WTC11 (cell line): ENCODE results near the gene FZR1. TPM values are rescaled to one million over a fixed set of nuclear protein-coding genes. Genes with fewer than 3 reads are reported as not detected.

Experiments used
- ATAC-seq: fragments of 200-7000 bp; cut with Tn5 transposase; 2 replicates; pipeline ENCODE4 v1.10.0; 2021; ENCODE audit warnings: mild to moderate bottlenecking, moderate library complexity
- CTCF ChIA-PET: fragments of 300-600 bp; sonication (Branson Sonifier 250); formaldehyde crosslinking; loops from one replicate; lab custom pipeline; 2021; ENCODE audit warnings: antibody characterized with exemption; lab: Charles Lee
- POLR2A ChIA-PET: fragments of 350-600 bp; sonication (Branson Sonifier 250); formaldehyde crosslinking; loops from one replicate; lab custom pipeline; 2021; ENCODE audit warnings: antibody characterized with exemption; lab: Charles Lee
- DNase-seq: peaks from one replicate; pipeline ENCODE4 v3.0.0; 2021; ENCODE audit warnings: low spot score
- H3K27ac Mint-ChIP-seq: 2 replicates; pipeline ENCODE4 v1.8.0; 2021; ENCODE audit warnings: mixed read lengths
- H3K27me3 Mint-ChIP-seq: 2 replicates; pipeline ENCODE4 v1.8.0; 2021; ENCODE audit warnings: low read depth, mild to moderate bottlenecking, moderate library complexity, mixed read lengths
- H3K36me3 Mint-ChIP-seq: 2 replicates; pipeline ENCODE4 v1.8.0; 2021; ENCODE audit warnings: mixed read lengths
- H3K4me1 Mint-ChIP-seq: 2 replicates; pipeline ENCODE4 v1.8.0; 2022; ENCODE audit warnings: mixed read lengths
- H3K4me3 Mint-ChIP-seq: 2 replicates; pipeline ENCODE4 v1.8.0; 2021; ENCODE audit warnings: mild to moderate bottlenecking, moderate library complexity, mixed read lengths
- H3K9me3 Mint-ChIP-seq: 2 replicates; pipeline ENCODE4 v1.8.0; 2021; ENCODE audit warnings: mixed read lengths
- ARID4B ChIP-seq: sonication (generic); formaldehyde crosslinking; IDR thresholded peaks from 2 replicates; pipeline ENCODE4 v1.8.0; 2023; ENCODE audit warnings: missing genetic modification reagents, mild to moderate bottlenecking, borderline replicate concordance
- ATF6 ChIP-seq: sonication (generic); formaldehyde crosslinking; IDR thresholded peaks from 2 replicates; pipeline ENCODE4 v1.8.1; 2023; ENCODE audit warnings: mild to moderate bottlenecking, missing genetic modification reagents
- E2F1 ChIP-seq: sonication (generic); formaldehyde crosslinking; IDR thresholded peaks from 2 replicates; pipeline ENCODE4 v1.8.0; 2022; ENCODE audit warnings: mild to moderate bottlenecking, missing genetic modification reagents
- FOXJ3 ChIP-seq: sonication (generic); formaldehyde crosslinking; IDR thresholded peaks from 2 replicates; pipeline ENCODE4 v1.9.0; 2021; ENCODE audit warnings: missing genetic modification reagents, mild to moderate bottlenecking, borderline replicate concordance
- FOXP4 ChIP-seq: sonication (generic); formaldehyde crosslinking; IDR thresholded peaks from 2 replicates; pipeline ENCODE4 v1.8.0; 2022; ENCODE audit warnings: mild to moderate bottlenecking, missing genetic modification reagents
- KAT7 ChIP-seq: sonication (generic); formaldehyde crosslinking; IDR thresholded peaks from 2 replicates; pipeline ENCODE4 v1.8.1; 2023; ENCODE audit warnings: missing genetic modification reagents, mild to moderate bottlenecking, borderline replicate concordance
- MAX ChIP-seq: sonication (generic); formaldehyde crosslinking; IDR thresholded peaks from 2 replicates; pipeline ENCODE4 v1.8.0; 2022; ENCODE audit warnings: mild to moderate bottlenecking, missing genetic modification reagents
- TEAD4 ChIP-seq: sonication (generic); formaldehyde crosslinking; IDR thresholded peaks from 2 replicates; pipeline ENCODE4 v1.8.0; 2022; ENCODE audit warnings: mild to moderate bottlenecking, missing genetic modification reagents
- ZNF121 ChIP-seq: sonication (generic); formaldehyde crosslinking; IDR thresholded peaks from 2 replicates; pipeline ENCODE4 v1.8.0; 2023; ENCODE audit warnings: missing genetic modification reagents
- ZNF263 ChIP-seq: sonication (generic); formaldehyde crosslinking; IDR thresholded peaks from 2 replicates; pipeline ENCODE4 v1.8.1; 2022; ENCODE audit warnings: low read depth, mild to moderate bottlenecking, moderate library complexity, missing genetic modification reagents
- ZNF396 ChIP-seq: fragments of 250-450 bp; sonication (Bioruptor Pico); IDR thresholded peaks from 2 replicates; pipeline ENCODE4 v1.8.0; 2021; ENCODE audit warnings: mild to moderate bottlenecking, moderate library complexity, borderline replicate concordance
- ZSCAN18 ChIP-seq: fragments of 250-450 bp; sonication (Bioruptor Pico); IDR thresholded peaks from 2 replicates; pipeline ENCODE4 v2.1.2; 2022; ENCODE audit warnings: mild to moderate bottlenecking, moderate library complexity
- total RNA-seq: library from RNA; stranded (reverse); gene quantifications from 3 replicates; pipeline ENCODE4 v1.2.3, GENCODE V29; 2021
- TF ChIP-seq, protein P1 (sequence below): fragments of 250-450 bp; sonication (Bioruptor Pico); conservative IDR thresholded peaks from 2 replicates; pipeline ENCODE4 v1.9.0; 2021; ENCODE audit warnings: mild to moderate bottlenecking
- TF ChIP-seq, protein P2 (sequence below): sonication (generic); formaldehyde crosslinking; IDR thresholded peaks from 2 replicates; pipeline ENCODE4 v1.8.1; 2023; ENCODE audit warnings: mild to moderate bottlenecking, moderate library complexity, missing genetic modification reagents

FZR1 gene
- total RNA-seq, 1 experiment from 2014 or later, result 60.8 TPM

DNA sequence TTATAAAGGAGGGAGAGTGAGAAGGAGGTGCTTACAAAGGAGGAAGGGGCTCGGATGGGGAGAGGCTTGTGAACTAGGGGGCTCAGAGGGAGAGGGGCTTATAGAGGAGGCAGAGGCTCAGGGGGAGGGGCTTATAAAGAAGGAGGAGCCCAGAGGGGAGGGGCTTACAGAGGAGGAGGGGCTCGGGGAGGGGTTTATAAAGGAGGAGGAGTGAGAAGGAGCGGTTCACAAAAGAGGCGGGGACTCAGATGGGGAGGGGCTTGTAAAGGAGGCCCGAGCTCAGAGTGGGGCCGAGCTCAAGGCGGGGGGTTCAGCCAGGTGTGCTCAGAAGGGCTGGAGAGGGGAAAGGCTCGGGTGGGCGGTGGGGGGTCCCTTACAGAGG, 26.3 kb upstream of the FZR1 start:
- no peaks in the 10 kb centered on the region for H3K36me3 Mint-ChIP-seq
- DNase-seq (peak; percentile 75), ATAC-seq (peak; percentile 60)
- H3K9me3 Mint-ChIP-seq, result no peaks in the 10 kb centered on the region
- ChIA-PET CTCF (interaction anchor here (0.6 to 2.5 kb wide), 17 partner anchors 10 to 350 kb away, joined by 3 to 26 read pairs (median 4); no protein-coding TSS in a partner anchor), POLR2A (interaction anchor here (1.0 kb wide), 1 partner anchor 16 kb away, joined by 3 read pairs; no protein-coding TSS in a partner anchor)
- no peak overlapping the region for H3K27ac Mint-ChIP-seq
- H3K4me3 Mint-ChIP-seq, result no peak overlapping the region
- TF ChIP-seq ARID4B (CRISPR knock-in tag) (no peak), ATF6 (CRISPR knock-in tag) (no peak), FOXJ3 (CRISPR knock-in tag) (no peak), MAX (no peak), ZNF263 (no peak), TEAD4 (CRISPR knock-in tag) (no peak), ZSCAN18 (CRISPR knock-in tag) (no peak), ZNF396 (CRISPR knock-in tag) (no peak)
- TF ChIP-seq, protein P1, sequence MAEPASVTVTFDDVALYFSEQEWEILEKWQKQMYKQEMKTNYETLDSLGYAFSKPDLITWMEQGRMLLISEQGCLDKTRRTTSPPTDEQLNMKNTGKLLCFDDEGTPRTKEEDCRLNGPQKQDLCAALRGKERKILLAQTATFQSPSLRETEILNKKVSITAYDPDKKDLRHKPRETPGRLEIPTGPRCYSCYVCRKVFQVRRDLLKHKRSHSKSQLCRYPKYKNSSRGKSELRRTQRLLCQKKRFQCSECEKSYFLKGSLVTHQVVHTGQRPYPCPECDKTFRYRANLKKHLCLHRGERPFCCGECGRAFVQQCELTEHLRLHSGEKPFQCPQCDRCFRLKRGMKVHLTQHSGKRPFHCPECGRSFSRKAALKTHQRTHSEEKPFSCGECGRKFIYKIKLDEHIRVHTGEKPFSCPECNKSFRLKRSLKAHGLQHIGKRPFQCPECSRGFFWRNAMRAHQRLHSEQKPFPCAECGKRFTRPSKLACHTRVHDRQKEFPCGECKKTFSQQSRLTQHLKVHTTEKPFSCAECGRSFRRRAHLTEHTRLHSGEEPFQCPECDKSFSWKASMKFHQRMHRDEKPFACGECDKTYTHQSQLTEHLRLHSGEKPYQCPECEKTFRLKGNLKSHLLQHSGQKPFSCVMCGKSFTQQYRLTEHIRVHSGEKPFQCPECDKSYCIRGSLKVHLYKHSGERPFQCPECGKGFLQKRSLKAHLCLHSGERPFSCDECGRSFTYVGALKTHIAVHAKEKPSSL (CRISPR knock-in tag), result no peak
- H3K27me3 Mint-ChIP-seq, result peaks cover 6% of the 10 kb centered on the region
- H3K4me1 Mint-ChIP-seq, result peaks cover 20% of the 10 kb centered on the region

DNA sequence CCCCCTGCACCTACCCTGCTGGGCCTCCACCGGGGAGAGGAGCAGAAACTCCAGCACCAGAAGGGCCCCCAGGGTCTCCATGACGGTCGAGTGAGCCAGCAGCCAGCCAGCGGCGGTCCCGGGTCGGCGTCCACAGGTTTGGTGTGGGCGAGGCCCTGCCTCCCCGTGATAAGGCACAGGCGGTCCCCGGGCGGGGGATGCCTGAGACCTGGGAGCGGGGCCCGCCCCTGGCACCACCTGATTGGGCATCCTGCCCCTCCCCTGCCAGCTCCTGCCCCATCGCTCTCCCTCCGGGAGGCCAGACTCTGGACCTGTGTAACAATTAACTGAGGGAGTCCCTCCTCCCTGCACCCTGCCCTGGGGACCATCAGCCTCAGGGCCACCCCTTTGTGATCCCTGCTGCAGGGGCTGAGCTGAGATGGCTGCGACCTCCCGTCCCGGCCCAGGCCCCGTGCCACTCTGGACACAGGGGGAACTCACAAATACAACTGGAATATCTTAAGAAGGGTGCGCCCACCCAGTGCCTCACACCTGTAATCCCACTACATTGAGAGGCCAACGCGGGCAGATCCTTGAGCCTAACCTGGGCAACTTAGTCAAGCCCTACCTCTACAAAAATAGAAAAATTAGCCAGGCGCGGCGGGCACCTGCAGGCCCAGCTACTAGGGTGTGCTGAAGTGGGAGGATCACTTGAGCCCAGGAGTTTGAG, 25.6 kb upstream of the FZR1 start, which contains the start of gene SMIM24:
SMIM24 (minus strand) TSS at position 143 of the 709 bp plus-strand sequence; CDS start at position 81, 62 bp downstream.
- no peaks in the 10 kb centered on the region for H3K36me3 Mint-ChIP-seq
- peak within 1 kb of the TSS; percentile 22; the same call in 1 of the 2 replicates for H3K4me3 Mint-ChIP-seq
- H3K27me3 Mint-ChIP-seq, result peaks cover 6% of the 10 kb centered on the region
- ChIA-PET CTCF (interaction anchor here (0.7 to 2.5 kb wide), 6 partner anchors 11 to 175 kb away, joined by 3 to 26 read pairs (median 4); no protein-coding TSS in a partner anchor), POLR2A (no interaction called here)
- no peak for DNase-seq
- no peaks in the 10 kb centered on the region for H3K9me3 Mint-ChIP-seq
- no peak for ATAC-seq
- H3K4me1 Mint-ChIP-seq, result peaks cover 20% of the 10 kb centered on the region
- no peak within 1 kb of the TSS for H3K27ac Mint-ChIP-seq
- no peak for TF ChIP-seq KAT7 (CRISPR knock-in tag)
- TF ChIP-seq, protein P2, sequence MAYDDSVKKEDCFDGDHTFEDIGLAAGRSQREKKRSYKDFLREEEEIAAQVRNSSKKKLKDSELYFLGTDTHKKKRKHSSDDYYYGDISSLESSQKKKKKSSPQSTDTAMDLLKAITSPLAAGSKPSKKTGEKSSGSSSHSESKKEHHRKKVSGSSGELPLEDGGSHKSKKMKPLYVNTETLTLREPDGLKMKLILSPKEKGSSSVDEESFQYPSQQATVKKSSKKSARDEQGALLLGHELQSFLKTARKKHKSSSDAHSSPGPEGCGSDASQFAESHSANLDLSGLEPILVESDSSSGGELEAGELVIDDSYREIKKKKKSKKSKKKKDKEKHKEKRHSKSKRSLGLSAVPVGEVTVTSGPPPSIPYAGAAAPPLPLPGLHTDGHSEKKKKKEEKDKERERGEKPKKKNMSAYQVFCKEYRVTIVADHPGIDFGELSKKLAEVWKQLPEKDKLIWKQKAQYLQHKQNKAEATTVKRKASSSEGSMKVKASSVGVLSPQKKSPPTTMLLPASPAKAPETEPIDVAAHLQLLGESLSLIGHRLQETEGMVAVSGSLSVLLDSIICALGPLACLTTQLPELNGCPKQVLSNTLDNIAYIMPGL (CRISPR knock-in tag), result no peak
- TF ChIP-seq, protein P1 (CRISPR knock-in tag), result no peak
- TF ChIP-seq ZNF121 (CRISPR knock-in tag), result peak; percentile 56; the same call in 1 of the 2 replicates
- TF ChIP-seq E2F1, result no peak
- no peak for TF ChIP-seq FOXP4
